ENCODE results near the gene ROCK2. TPM values are rescaled to one million over a fixed set of nuclear protein-coding genes. Genes with fewer than 3 reads are reported as not detected.

The ROCK2 gene
- total and polyA plus RNA-seq, 2 of the 13 experiments (the other 11 are each of a cell fraction or from before 2014, with no cell fraction given): 38.1 to 119 TPM

- TF ChIP-seq RFXANK (CRISPR knock-in tag; IDR thresholded peaks at IDR 0.05): no peak
- TF ChIP-seq ZKSCAN5 (CRISPR knock-in tag; IDR thresholded peaks at IDR 0.05): no peak
- TF ChIP-seq POGK (CRISPR knock-in tag; conservative IDR thresholded peaks at IDR 0.05): no peak
- no peak for TF ChIP-seq ZBTB25 (CRISPR knock-in tag; IDR thresholded peaks at IDR 0.05)
- TF ChIP-seq ELF3 (CRISPR knock-in tag; IDR thresholded peaks at IDR 0.05): no peak; the same call in 1 of the 2 replicates
- TF ChIP-seq ZNF749 (CRISPR knock-in tag; IDR thresholded peaks at IDR 0.05; ENCODE audit: borderline replicate concordance): no peak
- no peak for TF ChIP-seq SSRP1 (CRISPR knock-in tag; IDR thresholded peaks at IDR 0.05)
- no peak for TF ChIP-seq ZNF709 (CRISPR knock-in tag; IDR thresholded peaks at IDR 0.05)
- TF ChIP-seq TEAD2 (CRISPR knock-in tag; IDR thresholded peaks at IDR 0.05): no peak
- no peak for TF ChIP-seq ZNF251 (CRISPR knock-in tag; IDR thresholded peaks at IDR 0.05)
- TF ChIP-seq ZNF160 (CRISPR knock-in tag; IDR thresholded peaks at IDR 0.05): no peak
- no peak for TF ChIP-seq ARNT2 (CRISPR knock-in tag; IDR thresholded peaks at IDR 0.05; ENCODE audit: low read depth)
- TF ChIP-seq ZNF460 (CRISPR knock-in tag; IDR thresholded peaks at IDR 0.05; ENCODE audit: borderline replicate concordance): no peak
- TF ChIP-seq ZNF777 (CRISPR knock-in tag; IDR thresholded peaks at IDR 0.05): no peak
- TF ChIP-seq, protein P1, sequence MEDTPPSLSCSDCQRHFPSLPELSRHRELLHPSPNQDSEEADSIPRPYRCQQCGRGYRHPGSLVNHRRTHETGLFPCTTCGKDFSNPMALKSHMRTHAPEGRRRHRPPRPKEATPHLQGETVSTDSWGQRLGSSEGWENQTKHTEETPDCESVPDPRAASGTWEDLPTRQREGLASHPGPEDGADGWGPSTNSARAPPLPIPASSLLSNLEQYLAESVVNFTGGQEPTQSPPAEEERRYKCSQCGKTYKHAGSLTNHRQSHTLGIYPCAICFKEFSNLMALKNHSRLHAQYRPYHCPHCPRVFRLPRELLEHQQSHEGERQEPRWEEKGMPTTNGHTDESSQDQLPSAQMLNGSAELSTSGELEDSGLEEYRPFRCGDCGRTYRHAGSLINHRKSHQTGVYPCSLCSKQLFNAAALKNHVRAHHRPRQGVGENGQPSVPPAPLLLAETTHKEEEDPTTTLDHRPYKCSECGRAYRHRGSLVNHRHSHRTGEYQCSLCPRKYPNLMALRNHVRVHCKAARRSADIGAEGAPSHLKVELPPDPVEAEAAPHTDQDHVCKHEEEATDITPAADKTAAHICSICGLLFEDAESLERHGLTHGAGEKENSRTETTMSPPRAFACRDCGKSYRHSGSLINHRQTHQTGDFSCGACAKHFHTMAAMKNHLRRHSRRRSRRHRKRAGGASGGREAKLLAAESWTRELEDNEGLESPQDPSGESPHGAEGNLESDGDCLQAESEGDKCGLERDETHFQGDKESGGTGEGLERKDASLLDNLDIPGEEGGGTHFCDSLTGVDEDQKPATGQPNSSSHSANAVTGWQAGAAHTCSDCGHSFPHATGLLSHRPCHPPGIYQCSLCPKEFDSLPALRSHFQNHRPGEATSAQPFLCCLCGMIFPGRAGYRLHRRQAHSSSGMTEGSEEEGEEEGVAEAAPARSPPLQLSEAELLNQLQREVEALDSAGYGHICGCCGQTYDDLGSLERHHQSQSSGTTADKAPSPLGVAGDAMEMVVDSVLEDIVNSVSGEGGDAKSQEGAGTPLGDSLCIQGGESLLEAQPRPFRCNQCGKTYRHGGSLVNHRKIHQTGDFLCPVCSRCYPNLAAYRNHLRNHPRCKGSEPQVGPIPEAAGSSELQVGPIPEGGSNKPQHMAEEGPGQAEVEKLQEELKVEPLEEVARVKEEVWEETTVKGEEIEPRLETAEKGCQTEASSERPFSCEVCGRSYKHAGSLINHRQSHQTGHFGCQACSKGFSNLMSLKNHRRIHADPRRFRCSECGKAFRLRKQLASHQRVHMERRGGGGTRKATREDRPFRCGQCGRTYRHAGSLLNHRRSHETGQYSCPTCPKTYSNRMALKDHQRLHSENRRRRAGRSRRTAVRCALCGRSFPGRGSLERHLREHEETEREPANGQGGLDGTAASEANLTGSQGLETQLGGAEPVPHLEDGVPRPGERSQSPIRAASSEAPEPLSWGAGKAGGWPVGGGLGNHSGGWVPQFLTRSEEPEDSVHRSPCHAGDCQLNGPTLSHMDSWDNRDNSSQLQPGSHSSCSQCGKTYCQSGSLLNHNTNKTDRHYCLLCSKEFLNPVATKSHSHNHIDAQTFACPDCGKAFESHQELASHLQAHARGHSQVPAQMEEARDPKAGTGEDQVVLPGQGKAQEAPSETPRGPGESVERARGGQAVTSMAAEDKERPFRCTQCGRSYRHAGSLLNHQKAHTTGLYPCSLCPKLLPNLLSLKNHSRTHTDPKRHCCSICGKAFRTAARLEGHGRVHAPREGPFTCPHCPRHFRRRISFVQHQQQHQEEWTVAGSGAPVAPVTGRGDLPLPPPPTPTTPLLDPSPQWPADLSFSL (CRISPR knock-in tag; IDR thresholded peaks at IDR 0.05): no peak
- no peak for TF ChIP-seq IKZF4 (CRISPR knock-in tag; IDR thresholded peaks at IDR 0.05; ENCODE audit: borderline replicate concordance, low read depth, not compliant biosample characterization)
- TF ChIP-seq, protein P2, sequence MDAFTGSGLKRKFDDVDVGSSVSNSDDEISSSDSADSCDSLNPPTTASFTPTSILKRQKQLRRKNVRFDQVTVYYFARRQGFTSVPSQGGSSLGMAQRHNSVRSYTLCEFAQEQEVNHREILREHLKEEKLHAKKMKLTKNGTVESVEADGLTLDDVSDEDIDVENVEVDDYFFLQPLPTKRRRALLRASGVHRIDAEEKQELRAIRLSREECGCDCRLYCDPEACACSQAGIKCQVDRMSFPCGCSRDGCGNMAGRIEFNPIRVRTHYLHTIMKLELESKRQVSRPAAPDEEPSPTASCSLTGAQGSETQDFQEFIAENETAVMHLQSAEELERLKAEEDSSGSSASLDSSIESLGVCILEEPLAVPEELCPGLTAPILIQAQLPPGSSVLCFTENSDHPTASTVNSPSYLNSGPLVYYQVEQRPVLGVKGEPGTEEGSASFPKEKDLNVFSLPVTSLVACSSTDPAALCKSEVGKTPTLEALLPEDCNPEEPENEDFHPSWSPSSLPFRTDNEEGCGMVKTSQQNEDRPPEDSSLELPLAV (CRISPR knock-in tag; conservative IDR thresholded peaks at IDR 0.05; ENCODE audit: low read depth): no peak
- TF ChIP-seq DBP (CRISPR knock-in tag; IDR thresholded peaks at IDR 0.05; ENCODE audit: not compliant biosample characterization): no peak
Measured at GRCh38 chr2:11387843-11388242, 43.4 kb upstream of the ROCK2 start (continued).

Data from HepG2 (cell line).